Neural cell (in vitro differentiated cells): ENCODE results near the gene SYT15.

Experiments
- CTCF ChIP-seq: fragments of 450-650 bp; IDR thresholded peaks from 2 replicates; pipeline ENCODE4 v1.5.1; 2014; ENCODE audit warnings: antibody characterized with exemption, mild to moderate bottlenecking, moderate library complexity; ENCODE audit not compliant: poor library complexity, severe bottlenecking
- EP300 ChIP-seq: fragments of 450-650 bp; conservative IDR thresholded peaks from 2 replicates; pipeline ENCODE4 v1.6.1; 2014; ENCODE audit warnings: antibody characterized with exemption, mild to moderate bottlenecking, moderate library complexity; ENCODE audit not compliant: poor library complexity, severe bottlenecking
- EZH2 ChIP-seq: fragments of 200-600, 300-800 bp; shearing (Covaris generic), sonication (generic); IDR thresholded peaks from 2 replicates; pipeline ENCODE4 v1.6.1; 2014; ENCODE audit warnings: antibody characterized with exemption, low read length, borderline replicate concordance, mild to moderate bottlenecking; ENCODE audit not compliant: insufficient read depth, poor library complexity, severe bottlenecking
- MXI1 ChIP-seq: fragments of 450-650 bp; conservative IDR thresholded peaks from 2 replicates; pipeline ENCODE4 v1.6.1; 2014; ENCODE audit warnings: antibody characterized with exemption, mild to moderate bottlenecking; ENCODE audit not compliant: poor library complexity, severe bottlenecking
- POLR2AphosphoS5 ChIP-seq: IDR thresholded peaks from 2 replicates; pipeline ENCODE4 v1.6.1; 2012
- TAF1 ChIP-seq: IDR thresholded peaks from 2 replicates; pipeline ENCODE4 v1.6.1; 2012; ENCODE audit warnings: low read depth
- TF ChIP-seq, protein P1 (sequence below): IDR thresholded peaks from 2 replicates; pipeline ENCODE4 v1.6.1; 2012; ENCODE audit warnings: borderline replicate concordance

DNA sequence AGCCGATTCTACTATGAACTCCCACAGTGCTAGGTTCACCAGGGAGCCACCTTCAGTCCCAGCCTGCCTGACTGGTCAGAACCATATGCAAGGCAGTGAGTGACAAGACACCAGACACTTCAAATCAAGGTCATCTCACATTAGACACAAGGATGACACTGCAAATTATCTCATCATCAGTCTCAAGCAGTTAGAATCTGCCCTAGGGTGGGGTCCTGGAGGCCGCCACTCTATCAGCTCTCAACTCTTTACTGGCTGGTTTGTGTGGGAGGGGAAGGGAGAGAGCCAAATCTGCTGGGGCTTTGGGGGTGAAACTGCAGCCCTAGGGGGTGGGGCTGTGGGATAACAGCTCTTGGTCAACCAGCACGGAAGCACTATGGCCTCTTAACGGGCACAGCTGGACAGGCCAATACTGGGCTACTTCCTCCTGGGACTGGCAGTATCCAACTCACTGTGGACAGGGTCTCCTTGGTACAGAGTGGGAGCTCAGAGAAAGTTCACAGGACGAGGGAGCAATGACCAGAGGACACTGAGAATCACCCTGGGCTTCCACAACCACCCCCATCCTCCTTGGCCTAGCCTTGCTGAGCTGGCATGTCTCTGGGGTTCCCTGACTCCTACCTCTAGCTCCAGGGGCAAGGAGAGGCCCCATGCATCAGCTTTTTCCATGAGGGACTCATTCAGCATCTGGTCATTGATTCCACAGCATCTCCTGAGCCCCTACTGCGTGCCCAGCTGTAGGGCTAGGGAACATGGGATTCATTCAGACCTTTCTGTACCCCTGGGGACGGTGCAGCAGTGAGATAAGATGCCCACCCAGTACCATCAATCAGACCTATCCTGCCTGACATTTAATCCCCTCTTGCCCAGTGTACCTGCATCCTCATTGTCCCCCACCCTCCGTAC lies 27.9 kb upstream of the SYT15 start:
- TF ChIP-seq CTCF (no peak), POLR2AphosphoS5 (no peak), MXI1 (no peak), EZH2 (no peak), EP300 (no peak), TAF1 (no peak)
- TF ChIP-seq, protein P1, sequence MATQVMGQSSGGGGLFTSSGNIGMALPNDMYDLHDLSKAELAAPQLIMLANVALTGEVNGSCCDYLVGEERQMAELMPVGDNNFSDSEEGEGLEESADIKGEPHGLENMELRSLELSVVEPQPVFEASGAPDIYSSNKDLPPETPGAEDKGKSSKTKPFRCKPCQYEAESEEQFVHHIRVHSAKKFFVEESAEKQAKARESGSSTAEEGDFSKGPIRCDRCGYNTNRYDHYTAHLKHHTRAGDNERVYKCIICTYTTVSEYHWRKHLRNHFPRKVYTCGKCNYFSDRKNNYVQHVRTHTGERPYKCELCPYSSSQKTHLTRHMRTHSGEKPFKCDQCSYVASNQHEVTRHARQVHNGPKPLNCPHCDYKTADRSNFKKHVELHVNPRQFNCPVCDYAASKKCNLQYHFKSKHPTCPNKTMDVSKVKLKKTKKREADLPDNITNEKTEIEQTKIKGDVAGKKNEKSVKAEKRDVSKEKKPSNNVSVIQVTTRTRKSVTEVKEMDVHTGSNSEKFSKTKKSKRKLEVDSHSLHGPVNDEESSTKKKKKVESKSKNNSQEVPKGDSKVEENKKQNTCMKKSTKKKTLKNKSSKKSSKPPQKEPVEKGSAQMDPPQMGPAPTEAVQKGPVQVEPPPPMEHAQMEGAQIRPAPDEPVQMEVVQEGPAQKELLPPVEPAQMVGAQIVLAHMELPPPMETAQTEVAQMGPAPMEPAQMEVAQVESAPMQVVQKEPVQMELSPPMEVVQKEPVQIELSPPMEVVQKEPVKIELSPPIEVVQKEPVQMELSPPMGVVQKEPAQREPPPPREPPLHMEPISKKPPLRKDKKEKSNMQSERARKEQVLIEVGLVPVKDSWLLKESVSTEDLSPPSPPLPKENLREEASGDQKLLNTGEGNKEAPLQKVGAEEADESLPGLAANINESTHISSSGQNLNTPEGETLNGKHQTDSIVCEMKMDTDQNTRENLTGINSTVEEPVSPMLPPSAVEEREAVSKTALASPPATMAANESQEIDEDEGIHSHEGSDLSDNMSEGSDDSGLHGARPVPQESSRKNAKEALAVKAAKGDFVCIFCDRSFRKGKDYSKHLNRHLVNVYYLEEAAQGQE = no peak
